GM23338 (cell line): Measurements from ENCODE around the gene TECPR2.

ENCODE experiments used
- CTCF ChIP-seq, 2 experiments: fragments of 200-600 bp in 1 of 2; sonication (generic) in 1 of 2; conservative IDR thresholded peaks; 2 replicates each; pipeline versions ENCODE4 v1.5.1 to v1.6.1; 2016 to 2017; ENCODE audit warnings: antibody characterized with exemption in 2 of 2, low read depth in 2 of 2, mild to moderate bottlenecking in 2 of 2, moderate library complexity in 1 of 2
- POLR2AphosphoS5 ChIP-seq: IDR thresholded peaks from 2 replicates; pipeline ENCODE4 v1.6.1; 2016; ENCODE audit warnings: antibody characterized with exemption, low read depth

GRCh38 chr14:102341566-102341965 lies 21.2 kb upstream of the TECPR2 start:
- TF ChIP-seq POLR2AphosphoS5 (no peak), CTCF (conservative IDR thresholded peaks at IDR 0.05; ENCODE audit: low read depth in 2 of 2) (no peak)
